ENCODE measurements around the gene SLC16A10.

The SLC16A10 gene

GRCh38 chr6:111068866-111069234 lies 18.5 kb upstream of the SLC16A10 start:
- Histone ChIP-seq H3K9me3 (ENCODE audit: severe bottlenecking) (no peaks in the 10 kb centered on the region), H3K4me3 (ENCODE audit: low read depth, low read length) (no peak overlapping the region), H3K27me3 (ENCODE audit: insufficient read depth, low read depth, severe bottlenecking) (no peaks in the 10 kb centered on the region), H3K27ac (no peak overlapping the region), H3K36me3 (no peaks in the 10 kb centered on the region)
- TF ChIP-seq, protein P1, sequence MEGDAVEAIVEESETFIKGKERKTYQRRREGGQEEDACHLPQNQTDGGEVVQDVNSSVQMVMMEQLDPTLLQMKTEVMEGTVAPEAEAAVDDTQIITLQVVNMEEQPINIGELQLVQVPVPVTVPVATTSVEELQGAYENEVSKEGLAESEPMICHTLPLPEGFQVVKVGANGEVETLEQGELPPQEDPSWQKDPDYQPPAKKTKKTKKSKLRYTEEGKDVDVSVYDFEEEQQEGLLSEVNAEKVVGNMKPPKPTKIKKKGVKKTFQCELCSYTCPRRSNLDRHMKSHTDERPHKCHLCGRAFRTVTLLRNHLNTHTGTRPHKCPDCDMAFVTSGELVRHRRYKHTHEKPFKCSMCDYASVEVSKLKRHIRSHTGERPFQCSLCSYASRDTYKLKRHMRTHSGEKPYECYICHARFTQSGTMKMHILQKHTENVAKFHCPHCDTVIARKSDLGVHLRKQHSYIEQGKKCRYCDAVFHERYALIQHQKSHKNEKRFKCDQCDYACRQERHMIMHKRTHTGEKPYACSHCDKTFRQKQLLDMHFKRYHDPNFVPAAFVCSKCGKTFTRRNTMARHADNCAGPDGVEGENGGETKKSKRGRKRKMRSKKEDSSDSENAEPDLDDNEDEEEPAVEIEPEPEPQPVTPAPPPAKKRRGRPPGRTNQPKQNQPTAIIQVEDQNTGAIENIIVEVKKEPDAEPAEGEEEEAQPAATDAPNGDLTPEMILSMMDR (IDR thresholded peaks at IDR 0.05; ENCODE audit: low read depth, low read length), result no peak
- DNase-seq, result no peak

GRCh38 chr6:111069382-111070104 lies 17.8 kb upstream of the SLC16A10 start:
- no peak for DNase-seq
- Histone ChIP-seq H3K4me3 (ENCODE audit: low read depth, low read length) (no peak overlapping the region), H3K27me3 (ENCODE audit: insufficient read depth, low read depth, severe bottlenecking) (no peaks in the 10 kb centered on the region), H3K36me3 (no peaks in the 10 kb centered on the region), H3K27ac (no peak overlapping the region), H3K9me3 (ENCODE audit: severe bottlenecking) (no peaks in the 10 kb centered on the region)
- TF ChIP-seq, protein P1 (IDR thresholded peaks at IDR 0.05; ENCODE audit: low read depth, low read length), result no peak

DNA sequence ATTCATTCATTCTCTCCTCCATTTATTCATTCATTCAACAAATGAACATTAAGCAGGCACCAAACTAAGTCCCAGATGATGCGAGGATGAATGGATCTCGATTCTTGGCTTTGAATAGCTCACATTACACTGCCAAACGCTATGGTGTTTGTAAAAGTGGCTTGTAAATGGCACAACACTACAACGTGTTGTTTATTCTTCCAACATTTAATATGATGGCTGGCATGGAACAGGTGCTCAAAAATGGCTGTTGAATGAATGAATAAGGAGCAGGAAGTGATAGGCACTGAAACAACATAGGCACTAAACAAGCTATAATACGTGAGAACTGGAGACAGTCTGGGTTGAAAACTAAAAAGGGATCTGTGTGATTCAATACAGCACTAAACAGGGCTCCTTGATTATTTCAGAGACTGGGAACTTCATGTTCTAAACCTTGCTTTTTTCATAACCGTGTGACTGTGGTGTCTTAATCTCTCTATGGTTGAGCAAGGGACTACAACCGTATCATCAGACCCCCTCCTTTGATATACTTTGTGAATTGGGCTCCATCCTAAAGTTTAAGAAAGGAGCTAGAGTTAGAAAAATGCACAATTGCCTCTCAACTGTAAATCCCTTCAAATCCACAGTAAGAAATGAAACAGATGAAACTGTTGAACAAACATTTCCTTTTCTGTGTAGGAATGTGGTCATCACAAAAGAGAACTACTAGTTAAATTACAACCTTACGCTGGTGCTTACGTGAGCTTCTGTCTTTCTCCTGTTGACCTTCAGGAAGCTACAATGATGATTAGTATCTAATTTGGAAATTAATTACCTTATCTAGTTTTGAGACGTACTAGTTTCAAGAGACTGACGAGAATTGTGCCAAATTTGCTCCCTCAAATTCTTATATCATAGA lies 16.9 kb upstream of the SLC16A10 start:
- Histone ChIP-seq H3K27me3 (ENCODE audit: insufficient read depth, low read depth, severe bottlenecking) (no peaks in the 10 kb centered on the region), H3K36me3 (no peaks in the 10 kb centered on the region), H3K4me3 (ENCODE audit: low read depth, low read length) (no peak overlapping the region), H3K9me3 (ENCODE audit: severe bottlenecking) (no peaks in the 10 kb centered on the region), H3K27ac (no peak overlapping the region)
- TF ChIP-seq, protein P1 (IDR thresholded peaks at IDR 0.05; ENCODE audit: low read depth, low read length), result no peak
- DNase-seq, result no peak

DNA sequence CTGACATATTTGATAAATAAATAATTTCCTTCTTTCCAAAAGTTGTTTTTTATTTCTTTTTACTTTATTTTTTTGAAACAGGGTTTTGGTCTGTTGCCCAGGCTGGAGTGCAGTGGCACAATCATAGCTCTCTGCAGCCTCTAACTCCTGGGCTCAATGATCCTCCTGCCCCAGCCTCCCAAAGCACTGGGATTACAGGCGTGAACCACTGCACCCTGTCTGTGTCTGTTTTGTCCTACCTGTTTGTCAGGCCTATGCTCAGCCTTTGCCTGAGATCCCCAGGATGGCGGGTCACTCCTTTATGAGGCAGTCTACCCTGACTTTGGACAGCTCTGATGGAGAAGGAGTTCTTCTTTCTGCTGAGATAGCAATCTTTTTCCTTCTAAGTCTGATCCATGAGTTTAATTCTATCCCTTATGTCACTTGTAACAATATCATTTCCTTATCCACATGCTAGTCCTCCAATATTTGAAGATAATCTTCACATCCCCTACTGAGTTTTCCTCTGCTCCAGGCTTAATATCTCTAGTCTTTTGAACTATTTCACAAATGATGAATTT lies 14.4 kb upstream of the SLC16A10 start:
- no peak for DNase-seq
- H3K27ac ChIP-seq, result no peak overlapping the region
- TF ChIP-seq, protein P1 (IDR thresholded peaks at IDR 0.05; ENCODE audit: low read depth, low read length), result no peak
- H3K27me3 ChIP-seq (ENCODE audit: insufficient read depth, low read depth, severe bottlenecking), result no peaks in the 10 kb centered on the region
- H3K4me3 ChIP-seq (ENCODE audit: low read depth, low read length), result no peak overlapping the region
- no peaks in the 10 kb centered on the region for H3K9me3 ChIP-seq (ENCODE audit: severe bottlenecking)
- no peaks in the 10 kb centered on the region for H3K36me3 ChIP-seq

DNA sequence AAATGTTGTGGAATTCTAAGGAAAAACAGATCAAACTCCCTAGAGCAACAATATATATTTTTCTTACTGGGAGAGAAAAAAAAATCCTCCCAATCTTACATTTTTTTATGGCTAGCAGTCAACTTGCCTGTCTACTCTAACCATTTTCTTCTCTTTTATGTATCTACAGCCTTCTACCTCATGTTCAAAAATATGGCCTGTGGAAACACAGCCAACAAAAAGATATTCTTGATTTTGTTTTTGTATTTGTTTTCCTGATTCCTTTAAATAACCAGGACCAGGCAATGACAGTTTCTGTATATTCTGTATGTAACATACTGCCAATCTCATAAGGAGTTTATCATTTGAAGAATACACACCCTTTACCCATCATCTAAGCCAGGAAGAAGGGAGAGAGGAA lies 13.0 kb upstream of the SLC16A10 start:
- no peak overlapping the region for H3K27ac ChIP-seq
- no peaks in the 10 kb centered on the region for H3K9me3 ChIP-seq (ENCODE audit: severe bottlenecking)
- no peaks in the 10 kb centered on the region for H3K27me3 ChIP-seq (ENCODE audit: insufficient read depth, low read depth, severe bottlenecking)
- TF ChIP-seq, protein P1 (IDR thresholded peaks at IDR 0.05; ENCODE audit: low read depth, low read length), result no peak
- no peak overlapping the region for H3K4me3 ChIP-seq (ENCODE audit: low read depth, low read length)
- no peaks in the 10 kb centered on the region for H3K36me3 ChIP-seq
- DNase-seq, result no peak

Measured in WERI-Rb-1 (cell line).